ENCODE measurements around the gene PLK1.

PLK1 gene

GRCh38 chr16:23728112-23728477 lies 49.4 kb downstream of the PLK1 start (continued):
- TF ChIP-seq POU6F1 (CRISPR knock-in tag; IDR thresholded peaks at IDR 0.05; ENCODE audit: borderline replicate concordance, low read depth) (no peak), ZFP30 (CRISPR knock-in tag; IDR thresholded peaks at IDR 0.05) (no peak)

GRCh38 chr16:23729503-23730424 lies 51.1 kb downstream of the PLK1 start:
- ATAC-seq = peak; percentile 65

More at GRCh38 chr16:23729503-23730424, 51.1 kb downstream of the PLK1 start:
- no peak for TF ChIP-seq TCF4 (CRISPR knock-in tag; IDR thresholded peaks at IDR 0.05; ENCODE audit: borderline replicate concordance)
- TF ChIP-seq CREB5 (CRISPR knock-in tag; IDR thresholded peaks at IDR 0.05; ENCODE audit: low read depth) = no peak
- no peak for TF ChIP-seq PATZ1 (CRISPR knock-in tag; IDR thresholded peaks at IDR 0.05; ENCODE audit: borderline replicate concordance)
- TF ChIP-seq ESRRG (CRISPR knock-in tag; IDR thresholded peaks at IDR 0.05) = no peak
- TF ChIP-seq BACH2 (CRISPR knock-in tag; IDR thresholded peaks at IDR 0.05; ENCODE audit: borderline replicate concordance) = no peak
- TF ChIP-seq TSHZ2 (CRISPR knock-in tag; IDR thresholded peaks at IDR 0.05) = no peak
- no peak for TF ChIP-seq POU6F1 (CRISPR knock-in tag; IDR thresholded peaks at IDR 0.05; ENCODE audit: borderline replicate concordance, low read depth)
- no peak for TF ChIP-seq TOX (CRISPR knock-in tag; IDR thresholded peaks at IDR 0.05; ENCODE audit: borderline replicate concordance)
- TF ChIP-seq ISL1 (CRISPR knock-in tag; IDR thresholded peaks at IDR 0.05) = no peak
- TF ChIP-seq ARNTL (CRISPR knock-in tag; IDR thresholded peaks at IDR 0.05; ENCODE audit: borderline replicate concordance, low read depth) = no peak
